Measurements from ENCODE around the gene STAC. TPM values are rescaled to one million over a fixed set of nuclear protein-coding genes. Genes with fewer than 3 reads are reported as not detected.

STAC gene
- total RNA-seq, 2 experiments from 2014 or later, result 0.26 to 0.27 TPM

- intact Hi-C loops (cut with DNase I, micrococcal nuclease), result loop anchor here in 1 of 2 experiments (5.0 kb wide), 1 partner anchor 574 kb away; no protein-coding TSS in a partner anchor
- Mint-ChIP-seq H3K27me3 (peaks cover 6% of the 10 kb centered on the region), H3K4me1 (peaks cover 1% of the 10 kb centered on the region), H3K4me3 (no peak overlapping the region), H3K9me3 (ENCODE audit: low read depth) (no peaks in the 10 kb centered on the region), H3K27ac (no peak overlapping the region), H3K36me3 (ENCODE audit: low read depth) (no peaks in the 10 kb centered on the region)
- no peak for ATAC-seq
- POLR2A ChIA-PET, result no interaction called here
- CTCF ChIA-PET, result interaction anchor here (0.9 kb wide), 1 partner anchor 56 kb away, joined by 3 read pairs; no protein-coding TSS in a partner anchor
- no peak for DNase-seq
Measured at GRCh38 chr3:36540888-36541518, 160.7 kb downstream of the STAC start.

- ChIA-PET CTCF (no interaction called here), POLR2A (no interaction called here)
- intact Hi-C loops (cut with DNase I, micrococcal nuclease), result loop anchor here in 1 of 2 experiments (5.0 kb wide), 1 partner anchor 575 kb away; no protein-coding TSS in a partner anchor
- peaks cover 6% of the 10 kb centered on the region for H3K27me3 Mint-ChIP-seq
- no peaks in the 10 kb centered on the region for H3K36me3 Mint-ChIP-seq (ENCODE audit: low read depth)
- H3K4me1 Mint-ChIP-seq, result peaks cover 3% of the 10 kb centered on the region
- no peak for DNase-seq
- no peaks in the 10 kb centered on the region for H3K9me3 Mint-ChIP-seq (ENCODE audit: low read depth)
- H3K27ac Mint-ChIP-seq, result no peak overlapping the region
- ATAC-seq, result no peak
- H3K4me3 Mint-ChIP-seq, result no peak overlapping the region
Measured at GRCh38 chr3:36542186-36542585, 161.9 kb downstream of the STAC start.

- POLR2A ChIA-PET, result no interaction called here
- H3K27ac Mint-ChIP-seq, result no peak overlapping the region
- ATAC-seq, result no peak
- CTCF ChIA-PET, result no interaction called here
- peaks cover 3% of the 10 kb centered on the region for H3K4me1 Mint-ChIP-seq
- intact Hi-C loops (cut with DNase I, micrococcal nuclease), result loop anchor here in 1 of 2 experiments (5.0 kb wide), 1 partner anchor 576 kb away; no protein-coding TSS in a partner anchor
- H3K27me3 Mint-ChIP-seq, result peaks cover 9% of the 10 kb centered on the region
- peaks cover 2% of the 10 kb centered on the region for H3K9me3 Mint-ChIP-seq (ENCODE audit: low read depth)
- no peaks in the 10 kb centered on the region for H3K36me3 Mint-ChIP-seq (ENCODE audit: low read depth)
- DNase-seq, result no peak
- no peak overlapping the region for H3K4me3 Mint-ChIP-seq
Measured at GRCh38 chr3:36543276-36543997, 163.1 kb downstream of the STAC start.

GRCh38 chr3:36546226-36546625, 165.9 kb downstream of the STAC start:
- intact Hi-C loops (cut with DNase I, micrococcal nuclease), result no loop called here
- ATAC-seq (no peak), DNase-seq (no peak)
- CTCF ChIA-PET, result interaction anchor here (0.6 kb wide), 1 partner anchor 578 kb away, joined by 3 read pairs; no protein-coding TSS in a partner anchor
- POLR2A ChIA-PET, result no interaction called here
- Mint-ChIP-seq H3K27ac (no peak overlapping the region), H3K36me3 (ENCODE audit: low read depth) (no peaks in the 10 kb centered on the region), H3K4me3 (no peak overlapping the region), H3K9me3 (ENCODE audit: low read depth) (peaks cover 6% of the 10 kb centered on the region), H3K4me1 (peaks cover 3% of the 10 kb centered on the region), H3K27me3 (peaks cover 9% of the 10 kb centered on the region)

DNA sequence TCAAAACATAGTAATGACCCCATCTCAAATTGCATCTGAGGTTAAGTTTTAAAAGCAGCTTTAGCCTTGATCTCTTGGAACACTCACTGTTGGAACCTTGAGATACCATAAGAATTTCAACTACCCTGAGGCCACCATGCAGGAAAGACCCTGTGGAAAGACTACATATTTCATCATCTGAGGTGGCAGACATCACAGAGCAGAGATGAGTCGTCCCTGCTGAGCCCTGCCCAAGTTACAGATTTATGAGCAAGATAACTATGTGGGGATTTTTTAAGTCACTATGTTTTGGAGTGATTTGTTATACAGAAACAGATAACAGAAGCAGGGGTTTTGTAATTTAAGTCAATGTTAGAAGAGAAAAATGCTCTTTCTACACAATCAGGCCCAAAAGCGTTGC, 168.4 kb downstream of the STAC start:
- ATAC-seq, result no peak
- peaks cover 3% of the 10 kb centered on the region for H3K4me1 Mint-ChIP-seq
- no peaks in the 10 kb centered on the region for H3K36me3 Mint-ChIP-seq (ENCODE audit: low read depth)
- POLR2A ChIA-PET, result no interaction called here
- intact Hi-C loops (cut with DNase I, micrococcal nuclease), result no loop called here
- peaks cover 7% of the 10 kb centered on the region for H3K27me3 Mint-ChIP-seq
- no peak overlapping the region for H3K27ac Mint-ChIP-seq
- no peak for DNase-seq
- CTCF ChIA-PET, result no interaction called here
- H3K9me3 Mint-ChIP-seq (ENCODE audit: low read depth), result peaks cover 6% of the 10 kb centered on the region
- no peak overlapping the region for H3K4me3 Mint-ChIP-seq

GRCh38 chr3:36557021-36557707, 176.9 kb downstream of the STAC start:
- ChIA-PET CTCF (interaction anchor here (0.5 kb wide), 1 partner anchor 12 kb away, joined by 3 read pairs; no protein-coding TSS in a partner anchor), POLR2A (no interaction called here)
- no peaks in the 10 kb centered on the region for H3K36me3 Mint-ChIP-seq (ENCODE audit: low read depth)
- no peak for DNase-seq
- H3K4me3 Mint-ChIP-seq, result no peak overlapping the region
- H3K9me3 Mint-ChIP-seq (ENCODE audit: low read depth), result no peaks in the 10 kb centered on the region
- intact Hi-C loops (cut with DNase I, micrococcal nuclease), result no loop called here
- ATAC-seq, result peak; percentile 33
- peaks cover 4% of the 10 kb centered on the region for H3K27me3 Mint-ChIP-seq
- H3K4me1 Mint-ChIP-seq, result peaks cover 2% of the 10 kb centered on the region
- H3K27ac Mint-ChIP-seq, result no peak overlapping the region

GRCh38 chr3:36557708-36558421, 177.6 kb downstream of the STAC start:
- POLR2A ChIA-PET, result interaction anchor here (0.6 kb wide), 1 partner anchor 476 kb away, joined by 3 read pairs; no protein-coding TSS in a partner anchor
- DNase-seq (no peak), ATAC-seq (no peak)
- peaks cover 4% of the 10 kb centered on the region for H3K27me3 Mint-ChIP-seq
- no peaks in the 10 kb centered on the region for H3K36me3 Mint-ChIP-seq (ENCODE audit: low read depth)
- H3K4me1 Mint-ChIP-seq, result peaks cover 2% of the 10 kb centered on the region
- intact Hi-C loops (cut with DNase I, micrococcal nuclease), result no loop called here
- H3K4me3 Mint-ChIP-seq, result no peak overlapping the region
- no peak overlapping the region for H3K27ac Mint-ChIP-seq
- CTCF ChIA-PET, result no interaction called here
- no peaks in the 10 kb centered on the region for H3K9me3 Mint-ChIP-seq (ENCODE audit: low read depth)

DNA sequence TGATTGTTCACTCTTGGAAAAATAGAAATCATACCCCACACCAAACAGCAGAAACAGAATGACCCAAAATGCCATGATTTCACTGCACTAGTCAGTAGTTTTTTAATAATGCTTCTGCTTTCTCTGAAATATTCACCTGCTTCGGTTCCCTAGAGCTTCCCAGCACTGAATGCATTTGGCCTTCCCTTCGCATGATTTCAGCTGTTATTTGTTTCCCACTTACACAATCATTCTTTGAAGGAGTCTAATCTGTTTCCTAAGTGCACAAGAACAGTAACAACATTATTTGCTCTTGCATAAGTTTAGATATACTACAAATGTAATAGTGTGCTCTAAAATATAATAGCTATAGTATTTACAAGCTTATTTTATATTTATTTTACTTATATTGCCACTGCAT, 178.7 kb downstream of the STAC start:
- ChIA-PET CTCF (interaction anchor here (1.0 kb wide), 1 partner anchor 32 kb away, joined by 3 read pairs; no protein-coding TSS in a partner anchor), POLR2A (no interaction called here)
- no peak for DNase-seq
- intact Hi-C loops (cut with DNase I, micrococcal nuclease), result no loop called here
- Mint-ChIP-seq H3K4me1 (peaks cover 2% of the 10 kb centered on the region), H3K4me3 (no peak overlapping the region), H3K9me3 (ENCODE audit: low read depth) (no peaks in the 10 kb centered on the region), H3K27me3 (peaks cover 4% of the 10 kb centered on the region), H3K27ac (no peak overlapping the region), H3K36me3 (ENCODE audit: low read depth) (no peaks in the 10 kb centered on the region)
- ATAC-seq, result no peak

GRCh38 chr3:36560685-36561084, 180.4 kb downstream of the STAC start:
- Mint-ChIP-seq H3K9me3 (ENCODE audit: low read depth) (no peaks in the 10 kb centered on the region), H3K36me3 (ENCODE audit: low read depth) (no peaks in the 10 kb centered on the region), H3K27ac (no peak overlapping the region), H3K4me3 (no peak overlapping the region), H3K4me1 (peaks cover 2% of the 10 kb centered on the region), H3K27me3 (peaks cover 4% of the 10 kb centered on the region)
- ChIA-PET CTCF (no interaction called here), POLR2A (no interaction called here)
- ATAC-seq (no peak), DNase-seq (no peak)
- intact Hi-C loops (cut with DNase I, micrococcal nuclease), result no loop called here

DNA sequence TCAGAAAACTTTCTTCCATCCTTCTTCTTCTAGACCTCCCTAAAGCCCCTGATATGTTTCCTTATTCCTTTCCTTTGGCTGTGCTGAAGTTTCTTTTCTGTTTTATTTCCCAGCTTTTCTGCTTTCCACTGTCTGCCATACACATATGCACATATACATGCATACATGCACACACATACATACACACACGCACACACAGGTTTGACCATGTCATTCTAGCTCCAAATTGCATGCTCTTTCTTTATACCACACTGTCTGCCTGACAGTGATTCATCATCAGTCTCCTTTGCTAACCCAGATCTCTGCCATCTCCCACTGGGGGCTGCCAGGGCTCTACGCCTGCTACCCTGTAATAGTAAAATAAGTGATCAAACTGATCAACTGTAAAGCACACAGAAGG, 181.3 kb downstream of the STAC start:
- no peak for DNase-seq
- H3K36me3 Mint-ChIP-seq (ENCODE audit: low read depth), result no peaks in the 10 kb centered on the region
- peaks cover 2% of the 10 kb centered on the region for H3K4me1 Mint-ChIP-seq
- H3K27ac Mint-ChIP-seq, result no peak overlapping the region
- H3K27me3 Mint-ChIP-seq, result peaks cover 4% of the 10 kb centered on the region
- POLR2A ChIA-PET, result no interaction called here
- no peaks in the 10 kb centered on the region for H3K9me3 Mint-ChIP-seq (ENCODE audit: low read depth)
- no peak overlapping the region for H3K4me3 Mint-ChIP-seq
- no peak for ATAC-seq
- intact Hi-C loops (cut with DNase I, micrococcal nuclease), result no loop called here
- CTCF ChIA-PET, result no interaction called here

- Mint-ChIP-seq H3K4me3 (no peak overlapping the region), H3K27me3 (peaks cover 4% of the 10 kb centered on the region), H3K9me3 (ENCODE audit: low read depth) (no peaks in the 10 kb centered on the region), H3K4me1 (no peaks in the 10 kb centered on the region), H3K36me3 (ENCODE audit: low read depth) (no peaks in the 10 kb centered on the region), H3K27ac (no peak overlapping the region)
- CTCF ChIA-PET, result no interaction called here
- no peak for DNase-seq
- intact Hi-C loops (cut with DNase I, micrococcal nuclease), result no loop called here
- no peak for ATAC-seq
- POLR2A ChIA-PET, result no interaction called here
Measured at GRCh38 chr3:36562945-36563344, 182.6 kb downstream of the STAC start.
